ENCODE results near the gene ACAD11.
A peak's percentile ranks its signal among the peaks of the same experiment; 100 is the strongest.

Gene ACAD11, protein sequence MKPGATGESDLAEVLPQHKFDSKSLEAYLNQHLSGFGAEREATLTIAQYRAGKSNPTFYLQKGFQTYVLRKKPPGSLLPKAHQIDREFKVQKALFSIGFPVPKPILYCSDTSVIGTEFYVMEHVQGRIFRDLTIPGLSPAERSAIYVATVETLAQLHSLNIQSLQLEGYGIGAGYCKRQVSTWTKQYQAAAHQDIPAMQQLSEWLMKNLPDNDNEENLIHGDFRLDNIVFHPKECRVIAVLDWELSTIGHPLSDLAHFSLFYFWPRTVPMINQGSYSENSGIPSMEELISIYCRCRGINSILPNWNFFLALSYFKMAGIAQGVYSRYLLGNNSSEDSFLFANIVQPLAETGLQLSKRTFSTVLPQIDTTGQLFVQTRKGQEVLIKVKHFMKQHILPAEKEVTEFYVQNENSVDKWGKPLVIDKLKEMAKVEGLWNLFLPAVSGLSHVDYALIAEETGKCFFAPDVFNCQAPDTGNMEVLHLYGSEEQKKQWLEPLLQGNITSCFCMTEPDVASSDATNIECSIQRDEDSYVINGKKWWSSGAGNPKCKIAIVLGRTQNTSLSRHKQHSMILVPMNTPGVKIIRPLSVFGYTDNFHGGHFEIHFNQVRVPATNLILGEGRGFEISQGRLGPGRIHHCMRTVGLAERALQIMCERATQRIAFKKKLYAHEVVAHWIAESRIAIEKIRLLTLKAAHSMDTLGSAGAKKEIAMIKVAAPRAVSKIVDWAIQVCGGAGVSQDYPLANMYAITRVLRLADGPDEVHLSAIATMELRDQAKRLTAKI

DNA sequence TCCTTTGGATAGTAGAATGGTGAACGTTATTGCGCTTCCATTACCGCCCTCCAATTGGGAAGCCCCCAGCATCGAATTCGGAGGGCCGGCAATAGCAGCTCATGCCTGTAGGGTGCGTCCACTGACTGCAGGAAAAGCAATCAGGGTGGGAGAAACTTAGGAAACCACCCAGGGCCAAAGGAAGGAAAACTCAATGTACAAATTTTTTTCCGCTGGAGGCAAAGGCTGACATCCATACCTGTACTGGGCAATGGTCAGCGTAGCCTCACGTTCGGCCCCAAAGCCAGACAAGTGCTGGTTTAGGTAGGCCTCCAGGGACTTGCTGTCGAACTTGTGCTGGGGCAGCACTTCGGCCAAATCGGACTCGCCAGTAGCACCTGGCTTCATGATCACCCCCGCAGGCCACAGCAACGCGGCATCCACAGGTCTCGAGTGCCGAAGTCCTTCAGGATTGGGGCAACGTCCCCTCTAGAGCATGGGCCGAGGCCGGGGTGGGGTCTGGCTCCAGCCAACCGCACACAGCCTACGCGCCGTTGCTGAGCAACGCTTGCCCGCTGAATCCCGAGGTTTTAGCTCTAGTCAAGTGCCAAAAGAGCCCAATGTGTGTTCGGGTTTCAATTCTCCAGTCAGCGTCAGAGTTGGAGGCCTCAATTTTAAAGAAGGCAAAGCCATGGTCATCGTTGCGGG, at the start of gene ACAD11:
Gene ACAD11, minus strand, starts transcription at position 445 of the 687 bp plus-strand sequence. Its CDS starts 58 bp downstream, at position 387.
- no peak for DNase-seq (ENCODE audit: low read depth in 1 of 2, low spot score in 1 of 2)

DNA sequence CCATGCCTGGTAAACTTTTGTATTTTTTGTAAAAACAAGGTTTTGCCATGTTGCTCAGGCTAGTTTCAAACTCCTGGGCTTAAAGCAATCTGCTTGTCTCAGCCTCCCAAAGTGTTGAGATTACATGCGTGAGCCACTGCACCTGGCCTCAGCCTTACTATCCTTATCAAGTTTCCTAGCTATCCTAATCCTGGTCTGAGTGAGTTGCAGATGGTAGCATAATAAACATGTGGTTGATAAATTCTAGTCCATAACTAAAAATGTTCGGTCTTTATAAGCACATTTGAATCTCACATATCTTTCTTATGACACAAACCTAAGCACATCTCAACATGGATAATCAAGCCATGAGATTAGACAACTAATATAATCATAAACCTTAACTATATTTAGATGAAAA, 44.1 kb upstream of the ACAD11 start:
- DNase-seq (ENCODE audit: low read depth in 1 of 2, low spot score in 1 of 2): no peak

DNA sequence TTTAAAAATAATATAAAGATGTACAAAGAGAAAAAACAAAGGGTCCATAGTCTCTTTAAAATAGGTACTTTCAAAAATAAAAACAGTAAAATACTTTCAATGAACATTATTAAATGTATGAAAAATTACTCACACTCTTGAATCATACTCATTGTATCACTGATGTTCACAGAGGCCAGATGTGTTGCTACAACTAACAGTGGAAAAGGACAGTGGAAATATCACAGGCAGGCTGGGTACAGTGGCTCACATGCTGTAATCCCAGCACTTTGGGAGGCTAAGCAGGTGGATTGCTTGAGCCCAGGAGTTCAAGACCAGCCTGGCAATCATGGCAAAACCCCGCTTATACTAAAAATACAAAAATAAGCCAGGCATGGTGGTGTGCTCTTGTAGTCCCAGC, 35.8 kb upstream of the ACAD11 start:
- no peak for DNase-seq (ENCODE audit: low read depth in 1 of 2, low spot score in 1 of 2)

DNA sequence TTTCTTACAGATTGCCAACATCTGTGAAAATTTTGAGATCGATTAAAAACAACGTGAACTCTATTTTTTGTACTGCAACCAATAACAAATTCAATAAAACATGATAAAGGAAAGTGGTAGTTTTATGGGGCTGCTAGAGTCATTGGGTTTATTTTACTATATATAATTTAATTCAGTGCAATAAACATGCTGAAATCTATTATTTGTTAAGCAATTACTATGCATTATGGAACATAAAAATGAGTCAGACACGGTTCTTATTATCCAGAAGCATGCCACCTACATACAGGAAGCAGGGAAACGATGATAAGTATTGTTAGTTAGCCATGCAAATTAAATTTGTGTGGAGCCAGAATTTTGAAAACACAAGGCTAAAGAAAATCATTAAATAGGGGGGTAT, 35.4 kb upstream of the ACAD11 start:
- DNase-seq (ENCODE audit: low read depth in 1 of 2, low spot score in 1 of 2): no peak

DNA sequence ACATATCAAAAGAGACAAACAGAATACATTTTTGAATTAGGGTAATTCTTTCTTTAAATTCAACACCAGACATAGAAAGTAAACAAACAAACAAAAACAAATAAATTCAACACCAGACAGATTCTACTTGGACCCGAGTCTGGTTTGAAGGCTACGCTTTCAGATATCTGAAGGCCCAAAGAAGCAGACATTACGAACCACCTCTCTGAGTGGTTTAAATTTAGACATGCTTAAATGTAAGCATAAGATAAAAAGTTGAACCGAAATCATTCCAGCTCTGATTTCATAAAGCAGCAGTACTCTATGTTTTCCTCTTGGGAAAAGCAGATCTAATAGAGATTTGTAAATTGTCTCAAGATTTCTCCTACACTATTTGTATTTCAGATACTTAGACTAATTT, 30.4 kb upstream of the ACAD11 start:
- no peak for DNase-seq (ENCODE audit: low read depth in 1 of 2, low spot score in 1 of 2)

DNA sequence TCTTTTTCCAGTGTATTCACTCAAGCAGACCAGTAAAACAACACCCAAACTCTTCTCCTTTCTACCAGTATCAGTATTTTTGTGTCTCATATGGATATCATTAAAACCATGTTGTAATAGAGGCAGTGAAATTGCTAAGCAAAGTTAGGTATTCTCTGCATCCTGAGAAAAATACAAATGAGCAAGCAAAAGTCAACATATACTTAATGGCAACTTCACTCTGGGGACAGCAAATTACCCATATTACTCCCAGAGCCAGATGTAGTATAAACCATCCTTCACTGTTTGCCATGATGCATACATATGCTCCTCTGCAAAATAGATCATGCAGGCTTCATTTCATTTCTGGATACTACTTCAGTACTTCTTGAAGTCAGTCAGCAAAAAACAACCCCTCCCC, 22.6 kb upstream of the ACAD11 start:
- DNase-seq (ENCODE audit: low read depth in 1 of 2, low spot score in 1 of 2): no peak

DNA sequence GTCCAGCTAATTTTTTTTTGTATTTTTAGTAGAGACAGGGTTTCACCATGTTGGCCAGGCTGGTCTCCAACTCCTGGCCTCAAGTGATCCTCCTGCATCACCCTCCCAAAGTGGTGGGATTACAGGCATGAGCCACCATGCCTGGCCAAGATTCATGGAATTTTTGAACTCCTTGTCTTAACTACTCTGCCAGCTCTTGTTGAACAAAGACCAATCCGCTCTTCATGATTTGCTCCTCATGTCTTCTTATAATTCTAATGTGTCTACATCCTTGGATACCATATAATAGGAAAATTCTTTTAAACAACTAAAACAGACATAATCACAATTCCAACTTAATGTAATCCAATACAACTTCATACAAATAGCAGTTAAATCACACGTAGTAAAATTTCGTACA, 21.8 kb upstream of the ACAD11 start:
- DNase-seq (ENCODE audit: low read depth in 1 of 2, low spot score in 1 of 2): no peak

DNA sequence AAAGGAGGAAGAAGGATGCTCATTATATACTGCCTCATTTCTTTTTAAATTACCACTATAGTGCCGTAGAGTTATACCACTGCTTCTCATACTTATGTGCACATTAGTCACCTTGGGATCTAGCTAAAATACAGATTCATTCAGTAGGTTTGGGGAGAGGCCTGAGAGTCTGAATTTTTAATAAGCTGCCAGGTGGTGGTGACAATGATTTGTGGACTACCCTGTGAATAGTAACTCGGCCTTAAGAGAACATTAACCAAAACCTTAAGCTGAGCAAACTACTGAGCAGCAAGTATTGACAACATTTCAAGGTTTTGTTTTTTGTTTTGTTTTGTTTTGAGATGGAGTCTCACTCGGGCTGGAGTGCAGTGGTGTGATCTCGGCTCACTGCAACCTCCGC, 20.3 kb upstream of the ACAD11 start:
- DNase-seq (ENCODE audit: low read depth in 1 of 2, low spot score in 1 of 2): no peak

DNA sequence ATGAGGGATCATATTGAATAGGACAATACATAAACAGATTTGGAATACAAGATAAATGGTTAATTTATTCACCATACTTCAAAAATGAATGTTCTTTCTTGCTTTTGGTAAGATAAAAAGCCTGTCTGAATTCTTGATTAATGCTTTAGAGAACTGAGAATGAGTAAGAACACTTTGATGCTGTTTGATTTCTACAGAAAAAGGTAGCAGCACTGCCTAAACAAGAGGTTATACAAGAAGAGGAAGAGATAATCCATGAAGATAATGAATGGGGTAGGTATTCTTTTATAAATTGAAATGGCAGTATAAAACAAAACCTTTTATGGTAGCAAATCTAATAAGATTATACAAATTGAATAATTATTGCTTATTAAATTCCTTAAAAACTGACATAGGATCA, 15.8 kb upstream of the ACAD11 start:
- DNase-seq (ENCODE audit: low read depth in 1 of 2, low spot score in 1 of 2): no peak

DNA sequence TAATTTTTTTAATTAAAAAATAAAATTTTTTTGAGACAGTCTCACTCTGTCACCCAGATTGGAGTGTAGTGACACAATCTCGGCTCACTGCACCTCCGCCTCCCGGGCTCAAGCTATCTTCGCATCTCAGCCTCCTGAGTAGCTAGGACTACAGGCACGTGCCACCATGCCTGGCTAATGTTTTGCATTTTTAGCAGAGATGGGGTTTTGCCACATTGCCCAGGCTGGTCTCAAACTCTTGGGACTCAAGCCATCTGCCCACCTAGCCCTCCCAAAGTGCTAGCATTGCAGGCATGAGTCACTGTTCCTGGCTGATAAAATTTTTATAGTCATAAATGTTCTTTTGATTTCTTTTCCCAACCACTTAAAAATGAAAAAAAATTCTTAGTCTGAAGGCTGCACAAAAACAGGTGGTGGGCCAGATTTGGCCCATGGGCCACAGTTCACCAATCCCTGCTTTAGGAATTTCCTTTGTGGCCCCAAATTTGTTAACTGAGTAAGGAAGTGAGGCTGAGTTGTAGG, 9.7 kb upstream of the ACAD11 start:
- no peak for DNase-seq (ENCODE audit: low read depth in 1 of 2, low spot score in 1 of 2)

DNA sequence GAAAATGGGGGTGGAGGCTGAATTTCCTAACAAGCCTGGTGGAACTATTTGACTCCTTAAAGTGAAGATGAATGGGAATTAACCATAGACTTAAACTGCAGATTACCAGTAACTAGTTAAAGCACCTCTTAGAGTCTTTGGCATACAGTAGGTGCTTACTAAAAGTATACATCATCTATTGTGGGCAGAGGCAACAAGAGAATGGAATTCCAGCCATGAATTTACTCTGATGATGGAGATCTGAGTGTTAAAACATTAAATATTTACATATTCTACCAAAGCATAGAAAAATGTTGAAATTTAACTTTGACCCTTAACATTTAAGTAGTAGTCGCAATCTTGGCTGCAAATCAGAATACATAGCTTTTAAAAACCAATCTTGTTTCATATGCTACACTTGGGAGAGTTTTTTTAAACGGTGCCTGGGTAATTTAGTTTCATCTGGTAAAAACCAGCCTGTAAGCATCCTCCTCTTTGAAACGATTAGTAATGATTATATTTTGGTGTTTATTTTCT, 5.7 kb upstream of the ACAD11 start:
- no peak for DNase-seq (ENCODE audit: low read depth in 1 of 2, low spot score in 1 of 2)

DNA sequence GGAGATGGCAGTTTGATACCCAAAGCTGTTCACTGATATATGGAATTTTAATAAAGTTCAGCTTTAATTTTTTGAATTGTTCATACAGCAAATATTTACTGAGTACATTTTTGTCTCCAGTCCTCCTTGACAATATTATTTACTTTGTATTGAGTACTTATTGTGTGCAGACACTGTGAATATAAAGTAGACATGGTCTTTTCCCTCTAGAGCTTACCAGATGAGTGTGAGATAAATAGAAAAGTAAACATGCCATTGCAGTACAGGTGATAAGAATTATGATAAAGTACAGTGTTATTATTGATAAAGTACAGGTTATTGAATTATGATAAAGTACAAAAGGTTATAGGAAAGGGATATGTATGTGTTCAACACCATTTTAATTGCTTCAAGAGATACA, 2.6 kb upstream of the ACAD11 start:
- DNase-seq (ENCODE audit: low read depth in 1 of 2, low spot score in 1 of 2): no peak

DNA sequence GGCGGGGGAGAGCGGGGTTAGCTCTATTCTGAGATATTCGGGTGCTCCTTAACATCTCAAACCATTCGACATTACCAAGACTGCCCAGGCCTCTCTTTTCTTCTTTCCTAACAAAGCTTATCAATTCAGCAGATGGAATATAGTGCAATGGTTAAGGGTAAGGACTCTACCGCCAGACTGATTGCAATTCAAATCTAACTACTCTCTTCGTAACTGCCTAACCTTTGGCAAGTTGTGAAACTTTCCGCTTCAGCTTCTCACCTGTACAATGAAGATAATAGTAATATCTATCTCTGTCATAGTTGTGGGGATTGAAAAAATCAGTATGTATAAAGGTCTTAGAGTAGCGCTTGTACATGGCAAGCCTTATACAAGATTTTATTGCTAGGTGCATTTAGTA, 1.5 kb upstream of the ACAD11 start:
- DNase-seq (ENCODE audit: low read depth in 1 of 2, low spot score in 1 of 2): no peak

DNA sequence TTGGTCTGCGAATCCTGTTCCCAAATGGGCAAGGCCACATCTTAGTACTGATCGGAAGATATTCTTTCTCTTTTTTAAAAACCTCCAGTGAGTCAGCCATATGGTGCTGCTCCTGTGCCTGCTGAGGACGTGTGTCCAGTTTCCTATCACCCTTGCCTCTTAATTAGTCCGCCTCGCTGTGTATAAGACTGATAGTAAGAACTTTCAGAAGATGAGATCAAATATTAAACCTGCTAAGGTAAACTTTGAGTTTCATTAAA, 1.1 kb upstream of the ACAD11 start:
- DNase-seq (ENCODE audit: low read depth in 1 of 2, low spot score in 1 of 2): no peak

DNA sequence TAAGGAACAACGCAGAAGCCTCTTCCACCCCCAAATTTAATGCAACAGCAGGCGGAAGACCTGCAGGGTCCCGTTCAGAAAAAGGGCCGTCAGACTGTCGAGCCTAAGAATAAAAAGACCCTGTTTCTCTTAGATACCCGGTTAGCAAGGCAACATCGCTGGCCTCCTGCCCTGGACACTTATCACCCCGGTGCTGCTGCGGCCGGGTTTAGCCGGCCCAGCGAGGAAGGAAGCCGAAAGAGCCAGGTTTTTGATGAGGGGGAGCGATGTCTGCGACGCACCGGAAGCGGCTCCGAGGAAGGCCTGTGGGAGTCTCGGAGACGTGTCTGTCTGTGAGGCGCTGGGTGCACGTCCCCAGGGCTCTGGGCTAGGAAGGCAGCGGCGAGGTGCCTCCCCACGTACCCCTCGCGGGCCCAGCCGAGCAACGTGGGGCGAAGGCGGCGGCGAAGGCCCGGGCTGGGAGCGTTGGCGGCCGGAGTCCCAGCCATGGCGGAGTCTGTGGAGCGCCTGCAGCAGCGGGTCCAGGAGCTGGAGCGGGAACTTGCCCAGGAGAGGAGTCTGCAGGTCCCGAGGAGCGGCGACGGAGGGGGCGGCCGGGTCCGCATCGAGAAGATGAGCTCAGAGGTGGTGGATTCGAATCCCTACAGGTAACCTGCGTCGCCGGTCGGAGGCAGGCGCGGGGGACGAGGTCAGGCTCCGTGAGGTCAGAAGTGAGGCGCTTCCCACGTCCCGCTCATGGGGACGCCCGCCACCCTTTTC, 622 bp upstream of the ACAD11 start, which contains the start of gene UBA5:
Gene UBA5, plus strand, starts transcription at position 278 of the 759 bp plus-strand sequence. Its CDS starts 209 bp downstream, at position 487.
- DNase-seq (ENCODE audit: low read depth in 1 of 2, low spot score in 1 of 2): peak; percentile 63 to 67

DNA sequence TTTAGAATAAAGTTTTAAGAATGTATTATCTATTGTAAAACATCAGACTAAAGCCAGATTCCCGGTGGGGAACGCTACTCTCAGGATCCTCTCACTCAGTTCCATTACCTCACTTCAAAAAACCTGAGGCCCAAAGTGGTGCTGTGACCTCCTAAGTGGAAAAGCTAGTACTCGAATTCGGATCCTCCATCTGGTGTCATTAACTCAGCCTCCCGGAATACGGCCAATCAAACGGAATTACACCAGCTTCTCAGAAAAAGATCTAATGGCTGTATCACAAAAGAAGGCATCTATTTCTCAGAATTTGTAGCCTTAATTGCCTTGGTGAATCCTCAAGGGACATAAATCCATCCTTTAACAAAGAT, 627 bp downstream of the ACAD11 start:
- no peak for DNase-seq (ENCODE audit: low read depth in 1 of 2, low spot score in 1 of 2)

DNA sequence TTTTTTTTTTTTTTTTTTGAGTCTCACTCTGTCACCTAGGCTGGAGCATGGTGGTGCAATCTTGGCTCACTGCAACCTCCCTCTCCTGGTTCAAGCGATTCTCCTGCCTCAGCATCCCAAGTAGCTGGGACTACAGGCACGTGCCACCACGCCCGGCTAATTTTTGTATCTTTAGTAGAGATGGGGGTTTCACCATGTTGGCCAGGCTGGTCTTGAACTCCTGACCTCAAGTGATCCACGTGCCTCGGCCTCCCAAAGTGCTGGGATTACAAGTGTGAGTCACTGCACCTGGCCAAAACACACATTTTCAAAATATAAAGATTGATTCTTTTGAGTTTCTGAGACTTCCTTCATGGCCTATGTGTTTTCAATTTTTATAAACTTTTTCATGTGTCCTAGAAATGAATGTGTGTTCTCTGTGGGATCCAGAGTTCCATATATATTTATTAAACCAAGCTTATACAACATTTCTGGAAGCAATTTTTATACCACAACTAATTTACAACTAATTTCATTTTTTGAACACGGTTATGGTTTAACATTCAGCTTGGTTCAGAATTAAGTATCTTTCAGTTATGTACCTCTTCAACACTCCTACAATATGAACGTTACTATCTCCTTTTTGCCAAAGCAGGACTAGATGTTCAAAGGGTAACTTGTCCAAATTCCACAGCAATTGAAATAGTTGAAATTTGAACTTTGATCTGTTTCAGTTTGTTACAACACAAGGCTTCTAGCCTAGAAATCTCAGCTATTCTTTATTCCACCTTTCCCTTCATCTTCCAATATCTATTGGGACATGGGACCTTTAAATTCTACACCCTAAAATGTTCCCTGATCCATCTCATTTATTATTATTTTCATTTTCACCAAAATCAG, 1.5 kb downstream of the ACAD11 start:
- DNase-seq (ENCODE audit: low read depth in 1 of 2, low spot score in 1 of 2): no peak

DNA sequence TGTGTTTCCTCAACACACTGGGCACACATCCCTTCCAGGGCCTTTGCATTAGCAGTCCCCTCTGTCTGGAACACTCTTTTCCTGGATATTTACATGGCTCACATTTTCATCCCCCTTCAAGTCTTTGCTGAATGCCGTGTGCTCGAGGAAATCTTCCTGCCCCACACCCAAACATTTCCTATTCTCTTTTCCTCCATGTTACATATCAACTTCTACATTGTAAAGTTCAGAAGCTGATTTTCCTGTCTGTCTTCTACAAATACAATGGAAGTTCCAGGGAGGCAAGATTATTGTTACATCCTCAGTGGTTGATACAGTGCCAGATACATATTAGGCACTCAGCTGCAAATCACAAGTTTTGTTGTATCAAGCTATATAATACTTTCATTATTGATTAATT, 4.1 kb downstream of the ACAD11 start:
- DNase-seq (ENCODE audit: low read depth in 1 of 2, low spot score in 1 of 2): no peak

DNA sequence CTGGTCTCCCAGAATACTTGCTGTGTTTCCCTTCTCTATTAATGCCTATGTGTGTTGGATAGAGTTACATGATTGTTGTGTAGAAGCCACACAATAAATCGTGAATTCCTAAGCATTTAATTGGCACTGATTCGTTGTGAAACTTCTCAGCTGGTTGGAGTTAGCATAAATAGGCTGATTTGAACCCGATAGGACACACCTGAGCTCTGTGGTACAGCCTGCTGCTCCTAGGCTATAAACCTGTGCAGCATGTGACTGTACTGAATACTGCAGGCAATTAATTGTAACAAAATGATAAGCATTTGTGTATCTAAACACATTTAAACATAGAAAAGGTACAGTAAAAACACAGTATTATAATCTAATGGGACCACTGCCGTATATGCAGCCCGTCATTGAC, 4.9 kb downstream of the ACAD11 start:
- DNase-seq (ENCODE audit: low read depth in 1 of 2, low spot score in 1 of 2): no peak

DNA sequence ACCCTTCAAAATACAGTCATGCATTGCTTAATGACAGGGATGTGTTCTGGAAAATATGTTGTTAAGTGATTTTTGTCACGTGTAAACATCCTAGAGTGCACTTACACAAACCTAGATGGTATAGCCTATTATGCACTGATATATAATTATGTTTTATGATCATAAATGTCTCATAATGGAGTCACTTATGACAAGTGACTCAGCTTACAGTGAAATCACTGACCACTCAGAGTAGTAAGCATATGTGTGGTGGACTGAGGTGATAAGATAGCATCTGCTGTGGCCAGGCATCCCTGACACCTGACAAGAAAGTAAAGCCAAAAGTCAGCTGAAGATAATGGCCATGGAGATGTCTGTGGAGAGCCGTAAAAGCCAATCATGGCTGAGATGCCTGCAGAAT, 5.4 kb downstream of the ACAD11 start:
- no peak for DNase-seq (ENCODE audit: low read depth in 1 of 2, low spot score in 1 of 2)
